Skeletal muscle satellite cell (primary cell): ENCODE measurements around the gene FDPS.
"Not testable (repeated sequence)": the region's sequence is repeated elsewhere in the genome, so short reads cannot be mapped to it uniquely, and the experiment has no call there.

Experiments used
- H3K27me3 ChIP-seq: 2 replicates; pipeline ENCODE4 v1.7.0; 2013; ENCODE audit warnings: low read length; ENCODE audit not compliant: control insufficient read depth, insufficient read depth
- H3K36me3 ChIP-seq: 2 replicates; pipeline ENCODE4 v1.7.0; 2013; ENCODE audit warnings: mild to moderate bottlenecking, control low read depth, low read length; ENCODE audit not compliant: insufficient read depth
- H3K4me1 ChIP-seq: 2 replicates; pipeline ENCODE4 v1.7.0; 2013; ENCODE audit warnings: low read length; ENCODE audit not compliant: control insufficient read depth, insufficient read depth
- H3K4me2 ChIP-seq: 2 replicates; pipeline ENCODE4 v1.7.0; 2013; ENCODE audit warnings: mild to moderate bottlenecking, low read length
- H3K4me3 ChIP-seq: 2 replicates; pipeline ENCODE4 v1.7.0; 2013; ENCODE audit warnings: low read length
- H3K9ac ChIP-seq: 2 replicates; pipeline ENCODE4 v1.7.0; 2013; ENCODE audit warnings: mild to moderate bottlenecking, low read depth, low read length, moderate library complexity
- H3K9me3 ChIP-seq: replicated peaks from 2 replicates; pipeline ENCODE4 v1.7.0; 2013; ENCODE audit warnings: mild to moderate bottlenecking, control low read depth, low read length

The FDPS gene

GRCh38 chr1:155287987-155288543 lies 20.6 kb upstream of the FDPS start:
- Histone ChIP-seq H3K9ac (no peak overlapping the region), H3K27me3 (peaks cover 12% of the 10 kb centered on the region), H3K9me3 (no peaks in the 10 kb centered on the region), H3K36me3 (no peaks in the 10 kb centered on the region), H3K4me3 (no peak overlapping the region), H3K4me1 (no peaks in the 10 kb centered on the region), H3K4me2 (no peak overlapping the region)

DNA sequence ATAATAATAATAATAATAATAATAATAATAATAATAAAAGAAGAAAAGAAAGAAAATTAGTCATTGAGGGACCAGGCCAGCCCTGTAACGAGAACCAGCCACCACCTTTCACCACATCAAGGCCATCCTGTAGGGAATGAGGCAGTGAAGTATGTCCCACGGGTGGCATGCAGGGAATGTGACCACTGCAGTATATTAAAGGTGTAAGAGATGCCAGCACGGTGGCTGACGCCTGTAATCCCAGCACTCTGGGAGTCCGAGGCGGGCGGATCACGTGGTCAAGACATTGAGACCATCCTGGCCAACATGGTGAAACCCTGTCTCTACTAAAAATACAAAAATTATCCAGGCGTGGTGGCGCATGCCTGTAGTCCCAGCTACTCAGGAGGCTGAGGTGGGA lies 17.7 kb upstream of the FDPS start:
- H3K27me3 ChIP-seq, result peaks cover 39% of the 10 kb centered on the region
- H3K9me3 ChIP-seq, H3K36me3 ChIP-seq, H3K4me3 ChIP-seq, H3K9ac ChIP-seq, H3K4me2 ChIP-seq: not testable (repeated sequence)
- H3K4me1 ChIP-seq, result peaks cover 10% of the 10 kb centered on the region

GRCh38 chr1:155293086-155293749 lies 15.4 kb upstream of the FDPS start:
- Histone ChIP-seq H3K4me2 (no peak overlapping the region), H3K4me3 (no peak overlapping the region), H3K4me1 (peaks cover 10% of the 10 kb centered on the region), H3K9ac (no peak overlapping the region), H3K36me3 (no peaks in the 10 kb centered on the region), H3K27me3 (peaks cover 53% of the 10 kb centered on the region), H3K9me3 (no peaks in the 10 kb centered on the region)

GRCh38 chr1:155294520-155295182 lies 14.0 kb upstream of the FDPS start:
- Histone ChIP-seq H3K36me3 (no peaks in the 10 kb centered on the region), H3K9me3 (no peaks in the 10 kb centered on the region), H3K4me2 (peak overlapping the region; percentile 71), H3K4me1 (peaks cover 10% of the 10 kb centered on the region), H3K27me3 (peaks cover 53% of the 10 kb centered on the region), H3K9ac (no peak overlapping the region), H3K4me3 (no peak overlapping the region)

DNA sequence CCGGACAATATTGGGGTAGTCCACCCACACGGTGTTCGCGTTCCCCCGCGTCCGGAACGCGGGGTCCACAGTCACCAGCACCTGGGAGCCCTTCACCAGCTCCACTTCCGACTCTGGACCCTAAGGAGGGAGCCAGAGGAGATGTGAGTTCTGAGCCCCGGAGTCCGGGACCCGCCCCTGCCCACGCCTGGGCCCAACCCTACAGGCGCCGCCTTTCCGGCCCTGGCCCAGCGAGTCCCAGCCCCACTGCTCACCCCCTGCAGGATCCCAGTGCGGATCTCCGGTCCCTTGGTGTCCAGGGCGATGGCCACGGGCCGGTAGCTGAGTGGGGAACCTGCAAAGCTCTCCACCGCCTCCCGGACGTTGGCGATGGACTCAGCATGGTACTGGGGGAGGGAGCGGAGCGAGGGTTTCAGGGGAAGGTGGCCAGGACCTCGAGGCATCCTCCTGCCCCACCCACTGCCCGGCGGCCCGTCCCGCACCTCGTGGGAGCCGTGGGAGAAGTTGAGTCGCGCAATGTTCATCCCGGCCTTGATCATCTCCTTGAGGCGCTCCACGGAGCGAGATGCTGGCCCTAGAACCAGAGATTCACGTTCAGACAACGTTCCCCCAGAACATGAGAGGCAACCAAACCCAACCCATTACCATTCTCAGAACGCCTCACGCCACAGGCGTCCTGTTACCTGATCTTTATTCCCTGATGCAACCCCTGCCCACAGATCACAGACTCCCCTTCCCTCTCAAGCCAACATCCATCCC lies 13.3 kb upstream of the FDPS start:
- Histone ChIP-seq H3K4me3 (no peak overlapping the region), H3K27me3 (peaks cover 53% of the 10 kb centered on the region), H3K4me1 (peaks cover 10% of the 10 kb centered on the region), H3K9me3 (no peaks in the 10 kb centered on the region), H3K9ac (no peak overlapping the region), H3K4me2 (peak overlapping the region; percentile 71), H3K36me3 (no peaks in the 10 kb centered on the region)

- H3K4me1 ChIP-seq, result peaks cover 10% of the 10 kb centered on the region
- peaks cover 53% of the 10 kb centered on the region for H3K27me3 ChIP-seq
- H3K9ac ChIP-seq, result no peak overlapping the region
- no peaks in the 10 kb centered on the region for H3K9me3 ChIP-seq
- no peak overlapping the region for H3K4me2 ChIP-seq
- H3K36me3 ChIP-seq, result no peaks in the 10 kb centered on the region
- no peak overlapping the region for H3K4me3 ChIP-seq
These were observed 12.8 kb upstream of the FDPS start for GRCh38 chr1:155295942-155296267.

DNA sequence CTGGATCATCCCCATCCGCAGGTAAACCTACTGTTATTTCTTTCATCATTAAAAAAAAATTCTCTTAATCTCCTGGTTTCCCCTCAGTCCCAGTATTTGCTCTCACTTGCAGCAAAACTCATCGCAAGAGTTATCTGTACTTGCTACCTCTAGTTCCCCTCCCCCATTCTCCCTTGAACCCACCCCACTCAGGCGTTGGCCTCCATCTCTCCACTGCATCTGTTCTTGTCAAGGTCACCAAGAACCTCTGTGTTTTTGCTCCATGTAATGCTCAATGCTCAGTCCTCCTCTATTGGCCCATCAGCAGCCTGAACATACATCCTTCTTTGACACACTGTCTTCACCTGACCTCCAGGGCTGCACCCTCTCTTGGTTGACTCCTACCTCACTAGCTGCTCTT lies 12.0 kb upstream of the FDPS start:
- no peak overlapping the region for H3K4me3 ChIP-seq

GRCh38 chr1:155297384-155297783 lies 11.3 kb upstream of the FDPS start:
- Histone ChIP-seq H3K9me3 (no peaks in the 10 kb centered on the region), H3K4me1 (peaks cover 10% of the 10 kb centered on the region), H3K36me3 (no peaks in the 10 kb centered on the region), H3K4me3 (no peak overlapping the region), H3K27me3 (peaks cover 46% of the 10 kb centered on the region), H3K9ac (no peak overlapping the region), H3K4me2 (no peak overlapping the region)

More for the DNA sequence above, 12.0 kb upstream of the FDPS start:
- Histone ChIP-seq H3K4me2 (no peak overlapping the region), H3K9ac (no peak overlapping the region), H3K36me3 (no peaks in the 10 kb centered on the region), H3K9me3 (no peaks in the 10 kb centered on the region), H3K4me1 (peaks cover 10% of the 10 kb centered on the region), H3K27me3 (peaks cover 49% of the 10 kb centered on the region)

- Histone ChIP-seq H3K4me1 (peaks cover 7% of the 10 kb centered on the region), H3K27me3 (peaks cover 23% of the 10 kb centered on the region), H3K9ac (no peak overlapping the region), H3K4me2 (no peak overlapping the region), H3K36me3 (no peaks in the 10 kb centered on the region), H3K9me3 (no peaks in the 10 kb centered on the region), H3K4me3 (no peak overlapping the region)
These were observed 8.6 kb upstream of the FDPS start for GRCh38 chr1:155300024-155300423.

DNA sequence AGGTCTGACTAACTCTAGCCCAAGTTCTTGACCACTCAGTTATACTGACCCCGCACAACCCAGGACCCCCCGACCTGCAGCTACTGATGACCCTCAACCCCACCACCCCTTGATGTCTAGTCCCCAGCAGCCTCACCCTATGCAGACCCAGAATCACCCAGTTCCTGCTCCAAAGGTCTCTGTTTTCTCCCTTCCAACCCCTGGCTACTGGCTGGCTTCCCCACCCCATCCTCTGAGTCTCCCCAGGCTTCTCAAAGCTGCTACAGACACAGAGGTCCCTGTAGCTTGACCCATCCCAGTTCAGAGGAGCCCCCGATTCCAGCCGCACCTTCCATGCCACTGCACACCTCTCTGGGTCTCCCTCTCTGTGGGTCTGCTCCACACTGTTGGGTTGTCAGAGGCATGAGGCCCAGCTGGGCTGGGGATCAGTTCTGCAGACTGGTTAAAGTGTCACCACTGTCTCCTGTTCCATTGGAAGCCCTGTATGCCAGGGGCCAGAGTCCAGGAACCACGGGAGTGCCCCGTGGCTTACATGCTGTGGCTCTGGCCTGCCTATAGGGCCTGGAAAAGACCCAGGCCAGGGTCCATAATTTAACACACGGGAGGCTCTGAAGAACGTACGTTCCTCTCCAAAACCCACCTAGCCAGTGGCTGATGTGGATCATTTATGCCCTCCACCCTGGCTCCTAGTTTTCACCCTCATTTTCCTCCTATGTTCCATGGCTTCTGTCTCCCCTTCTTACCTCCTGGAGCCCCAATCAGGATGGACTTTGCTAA lies 7.9 kb upstream of the FDPS start:
- peaks cover 16% of the 10 kb centered on the region for H3K27me3 ChIP-seq
- no peak overlapping the region for H3K4me3 ChIP-seq
- no peaks in the 10 kb centered on the region for H3K36me3 ChIP-seq
- H3K4me2 ChIP-seq, result no peak overlapping the region
- H3K4me1 ChIP-seq, result peaks cover under 1% of the 10 kb centered on the region
- no peaks in the 10 kb centered on the region for H3K9me3 ChIP-seq
- H3K9ac ChIP-seq, result no peak overlapping the region

DNA sequence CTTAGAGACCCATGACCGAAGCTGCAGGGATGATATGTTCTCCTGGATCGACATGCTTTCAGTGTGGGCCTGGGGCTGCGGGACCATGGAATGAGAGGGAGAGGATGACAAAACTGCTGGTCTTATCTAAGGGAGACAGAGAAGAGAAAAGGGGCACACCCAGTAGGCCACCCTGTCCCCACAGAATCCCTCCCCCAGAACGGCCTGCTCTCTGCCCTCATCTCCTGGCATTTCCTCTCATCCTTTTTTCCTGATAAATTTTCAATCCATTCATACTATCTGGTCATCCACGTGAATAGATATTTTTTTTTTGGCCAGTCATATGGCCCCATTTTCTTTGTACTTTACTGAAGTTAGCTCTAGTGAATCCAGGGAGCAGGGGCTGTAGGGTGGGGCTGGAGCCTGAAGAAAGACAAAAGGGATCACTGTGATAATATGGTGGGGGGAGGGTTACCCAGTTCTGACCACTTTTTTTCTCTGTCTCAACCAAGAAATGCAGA lies 7.3 kb upstream of the FDPS start, which contains the start of gene PKLR:
Gene PKLR, minus strand, starts transcription at position 97 of the 500 bp plus-strand sequence. Its CDS starts 43 bp downstream, at position 54.
- H3K4me3 ChIP-seq, result no peak within 1 kb of the TSS
- no peaks in the 10 kb centered on the region for H3K4me1 ChIP-seq
- no peaks in the 10 kb centered on the region for H3K36me3 ChIP-seq
- H3K9me3 ChIP-seq, result no peaks in the 10 kb centered on the region
- no peak within 1 kb of the TSS for H3K4me2 ChIP-seq
- H3K27me3 ChIP-seq, result peaks cover 12% of the 10 kb centered on the region
- H3K9ac ChIP-seq, result no peak within 1 kb of the TSS
